ENCODE data around the gene METAP1D. TPM values are rescaled to one million over a fixed set of nuclear protein-coding genes. Genes with fewer than 3 reads are reported as not detected.
A peak's percentile ranks its signal among the peaks of the same experiment; 100 is the strongest.
"Not testable (repeated sequence)": the region's sequence is repeated elsewhere in the genome, so short reads cannot be mapped to it uniquely, and the experiment has no call there.

Gene METAP1D
- total RNA-seq, 1 experiment from 2014 or later, result 10.4 TPM

- TF ChIP-seq CTCF (IDR thresholded peaks at IDR 0.05; ENCODE audit: insufficient read depth in 1 of 2, low read depth in 1 of 2, low read length in 1 of 2, severe bottlenecking in 1 of 2, unreplicated experiment in 1 of 2), result no peak
- ChIA-PET POLR2A (no interaction called here), CTCF (interaction anchor here (0.9 kb wide), 1 partner anchor 422 kb away, joined by 3 read pairs; the partner anchor contains the start of gene DYNC1I2)
- intact Hi-C loops (cut with micrococcal nuclease; ENCODE audit: unreplicated experiment), result no loop called here
- Mint-ChIP-seq H3K4me3 (ENCODE audit: unreplicated experiment) (no peak overlapping the region), H3K27ac (ENCODE audit: unreplicated experiment) (no peak overlapping the region), H3K36me3 (ENCODE audit: insufficient read depth, unreplicated experiment) (no peaks in the 10 kb centered on the region), H3K4me1 (ENCODE audit: low read depth, unreplicated experiment) (peaks cover under 1% of the 10 kb centered on the region), H3K27me3 (ENCODE audit: insufficient read depth, unreplicated experiment) (no peaks in the 10 kb centered on the region), H3K9me3 (ENCODE audit: unreplicated experiment) (no peaks in the 10 kb centered on the region)
- Histone ChIP-seq H3K36me3 (ENCODE audit: control insufficient read depth, insufficient read depth, low read length) (no peaks in the 10 kb centered on the region), H3K9me3 (no peaks in the 10 kb centered on the region), H3K4me1 (peaks cover 2% of the 10 kb centered on the region; the same call in 1 of the 2 replicates), H3K27me3 (replicated peaks; ENCODE audit: control insufficient read depth, insufficient read depth, low read length) (no peaks in the 10 kb centered on the region), H3K4me3 (ENCODE audit: low read depth, low read length) (no peak overlapping the region)
- DNase-seq, result no peak
- no TSS peak for BruUV-seq (replicated peaks)
Measured at GRCh38 chr2:172109256-172109987, 109.7 kb downstream of the METAP1D start.

- H3K9me3 Mint-ChIP-seq (ENCODE audit: unreplicated experiment), result no peaks in the 10 kb centered on the region
- no peak overlapping the region for H3K4me3 Mint-ChIP-seq (ENCODE audit: unreplicated experiment)
- no peak for TF ChIP-seq CTCF (IDR thresholded peaks at IDR 0.05; ENCODE audit: insufficient read depth in 1 of 2, low read depth in 1 of 2, low read length in 1 of 2, severe bottlenecking in 1 of 2, unreplicated experiment in 1 of 2)
- ChIA-PET CTCF (interaction anchor here (0.9 kb wide), 1 partner anchor 423 kb away, joined by 3 read pairs; the partner anchor contains the start of gene DYNC1I2), POLR2A (no interaction called here)
- intact Hi-C loops (cut with micrococcal nuclease; ENCODE audit: unreplicated experiment), result no loop called here
- Histone ChIP-seq H3K4me3 (ENCODE audit: low read depth, low read length) (no peak overlapping the region), H3K9me3 (no peaks in the 10 kb centered on the region), H3K36me3 (ENCODE audit: control insufficient read depth, insufficient read depth, low read length) (no peaks in the 10 kb centered on the region), H3K27me3 (replicated peaks; ENCODE audit: control insufficient read depth, insufficient read depth, low read length) (no peaks in the 10 kb centered on the region), H3K4me1 (peaks cover 9% of the 10 kb centered on the region; the same call in 1 of the 2 replicates)
- H3K27me3 Mint-ChIP-seq (ENCODE audit: insufficient read depth, unreplicated experiment), result no peaks in the 10 kb centered on the region
- no peak overlapping the region for H3K27ac Mint-ChIP-seq (ENCODE audit: unreplicated experiment)
- no peaks in the 10 kb centered on the region for H3K36me3 Mint-ChIP-seq (ENCODE audit: insufficient read depth, unreplicated experiment)
- DNase-seq, result no peak
- no TSS peak for BruUV-seq (replicated peaks)
- peaks cover 8% of the 10 kb centered on the region for H3K4me1 Mint-ChIP-seq (ENCODE audit: low read depth, unreplicated experiment)
Measured at GRCh38 chr2:172109988-172110811, 110.4 kb downstream of the METAP1D start.

GRCh38 chr2:172113617-172114016, 113.9 kb downstream of the METAP1D start:
- DNase-seq, result no peak
- ChIA-PET CTCF (interaction anchor here (0.7 to 2.1 kb wide), 5 partner anchors 12 to 515 kb away, joined by 3 to 27 read pairs (median 7); partner anchors contain the start of gene HAT1), POLR2A (no interaction called here)

GRCh38 chr2:172114176-172114575, 114.4 kb downstream of the METAP1D start:
- H3K36me3 Mint-ChIP-seq (ENCODE audit: insufficient read depth, unreplicated experiment); POLR2A ChIA-PET; H3K9me3 ChIP-seq; H3K4me3 ChIP-seq (ENCODE audit: low read depth, low read length); BruUV-seq (replicated peaks); H3K27me3 ChIP-seq (replicated peaks; ENCODE audit: control insufficient read depth, insufficient read depth, low read length); H3K36me3 ChIP-seq (ENCODE audit: control insufficient read depth, insufficient read depth, low read length); H3K27me3 Mint-ChIP-seq (ENCODE audit: insufficient read depth, unreplicated experiment); intact Hi-C loops (cut with micrococcal nuclease; ENCODE audit: unreplicated experiment); DNase-seq; H3K27ac Mint-ChIP-seq (ENCODE audit: unreplicated experiment); H3K9me3 Mint-ChIP-seq (ENCODE audit: unreplicated experiment); H3K4me3 Mint-ChIP-seq (ENCODE audit: unreplicated experiment): not testable (repeated sequence)
- H3K4me1 ChIP-seq, result peaks cover 15% of the 10 kb centered on the region
- CTCF ChIA-PET, result interaction anchor here (0.7 to 2.1 kb wide), 5 partner anchors 12 to 515 kb away, joined by 3 to 27 read pairs (median 7); partner anchors contain the start of gene HAT1
- peaks cover 14% of the 10 kb centered on the region for H3K4me1 Mint-ChIP-seq (ENCODE audit: low read depth, unreplicated experiment)

More at GRCh38 chr2:172113617-172114016, 113.9 kb downstream of the METAP1D start:
- H3K9me3 ChIP-seq, result no peaks in the 10 kb centered on the region
- Mint-ChIP-seq H3K27me3 (ENCODE audit: insufficient read depth, unreplicated experiment) (no peaks in the 10 kb centered on the region), H3K36me3 (ENCODE audit: insufficient read depth, unreplicated experiment) (no peaks in the 10 kb centered on the region), H3K9me3 (ENCODE audit: unreplicated experiment) (no peaks in the 10 kb centered on the region), H3K4me1 (ENCODE audit: low read depth, unreplicated experiment) (peaks cover 9% of the 10 kb centered on the region), H3K27ac (ENCODE audit: unreplicated experiment) (no peak overlapping the region), H3K4me3 (ENCODE audit: unreplicated experiment) (no peak overlapping the region)
- no peak overlapping the region for H3K4me3 ChIP-seq (ENCODE audit: low read depth, low read length)
- BruUV-seq (replicated peaks), result no TSS peak
- intact Hi-C loops (cut with micrococcal nuclease; ENCODE audit: unreplicated experiment), result loop anchor here (1.0 to 2.0 kb wide), 3 partner anchors 14 to 515 kb away; no protein-coding TSS in a partner anchor
- H3K27me3 ChIP-seq (replicated peaks; ENCODE audit: control insufficient read depth, insufficient read depth, low read length), result no peaks in the 10 kb centered on the region
- peak; percentile 20 to 30 for TF ChIP-seq CTCF (IDR thresholded peaks at IDR 0.05; ENCODE audit: insufficient read depth in 1 of 2, low read depth in 1 of 2, low read length in 1 of 2, severe bottlenecking in 1 of 2, unreplicated experiment in 1 of 2)
- H3K4me1 ChIP-seq, result peaks cover 10% of the 10 kb centered on the region
- H3K36me3 ChIP-seq (ENCODE audit: control insufficient read depth, insufficient read depth, low read length), result no peaks in the 10 kb centered on the region
